ENCODE data around the gene PRLR.

- no peak for TF ChIP-seq CTCF (IDR thresholded peaks at IDR 0.05; ENCODE audit: poor library complexity)
- TF ChIP-seq EZH2 (IDR thresholded peaks at IDR 0.05; ENCODE audit: borderline replicate concordance), result no peak
Measured at GRCh38 chr5:35232124-35232523, 1.8 kb upstream of the PRLR start.

All from hepatocyte (in vitro differentiated cells).